ENCODE results near the gene SPSB2.
"Not testable (repeated sequence)": the region's sequence is repeated elsewhere in the genome, so short reads cannot be mapped to it uniquely, and the experiment has no call there.

Gene SPSB2

DNA sequence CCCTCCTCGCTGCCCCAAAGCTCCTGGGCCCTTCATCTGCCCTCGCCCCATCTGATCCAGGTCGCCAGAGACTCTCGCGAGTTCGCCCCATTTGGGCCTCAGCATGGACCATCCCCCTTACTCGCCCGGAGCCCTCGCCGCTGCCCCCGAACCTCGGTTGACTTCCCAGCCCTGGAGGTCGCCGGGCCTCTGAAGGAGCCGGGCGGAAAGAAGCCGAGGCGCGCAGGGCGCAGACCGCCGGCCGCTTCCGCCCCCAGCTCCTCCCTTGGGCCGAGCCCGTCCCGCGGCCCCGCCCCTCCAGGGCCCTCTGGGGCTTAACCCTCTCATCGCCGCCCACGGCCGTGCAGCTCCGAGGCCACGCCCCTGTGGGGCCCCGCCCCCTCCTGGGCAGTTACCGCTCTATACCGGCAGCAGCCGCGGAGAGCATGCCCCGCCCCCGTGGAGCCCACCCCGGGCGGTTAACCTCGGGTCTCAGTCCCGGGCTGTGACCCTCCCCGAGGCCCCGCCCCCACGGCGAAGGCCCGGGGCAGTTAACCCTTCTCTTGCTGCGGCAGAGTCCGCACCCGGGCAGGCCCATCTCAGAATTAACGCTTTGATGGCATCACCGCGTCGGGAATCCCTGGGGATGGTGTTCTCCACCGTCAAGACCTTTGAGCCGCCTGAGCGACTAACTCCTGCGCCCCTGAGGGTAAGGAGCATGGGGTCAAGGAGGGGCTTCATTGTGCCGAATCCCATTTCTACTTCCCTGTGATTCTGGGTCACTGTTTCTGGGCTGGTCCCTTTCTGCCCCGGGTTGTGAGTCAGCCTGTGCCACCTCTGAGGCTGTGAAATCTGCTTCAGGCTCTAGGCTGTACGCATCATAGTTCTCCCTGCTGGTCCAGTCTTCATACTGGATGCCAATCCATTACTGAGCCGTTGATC, at the start of gene SPSB2:
TSS of gene SPSB2 (minus strand) at position 210 of the 921 bp plus-strand sequence. CDS start 402 bp downstream, outside the sequence.
- intact Hi-C loops (cut with DNase I): loop anchor here (2.0 kb wide), 1 partner anchor 17 kb away; no protein-coding TSS in a partner anchor
- peak; percentile 85 to 98 (median 96) for DNase-seq

DNA sequence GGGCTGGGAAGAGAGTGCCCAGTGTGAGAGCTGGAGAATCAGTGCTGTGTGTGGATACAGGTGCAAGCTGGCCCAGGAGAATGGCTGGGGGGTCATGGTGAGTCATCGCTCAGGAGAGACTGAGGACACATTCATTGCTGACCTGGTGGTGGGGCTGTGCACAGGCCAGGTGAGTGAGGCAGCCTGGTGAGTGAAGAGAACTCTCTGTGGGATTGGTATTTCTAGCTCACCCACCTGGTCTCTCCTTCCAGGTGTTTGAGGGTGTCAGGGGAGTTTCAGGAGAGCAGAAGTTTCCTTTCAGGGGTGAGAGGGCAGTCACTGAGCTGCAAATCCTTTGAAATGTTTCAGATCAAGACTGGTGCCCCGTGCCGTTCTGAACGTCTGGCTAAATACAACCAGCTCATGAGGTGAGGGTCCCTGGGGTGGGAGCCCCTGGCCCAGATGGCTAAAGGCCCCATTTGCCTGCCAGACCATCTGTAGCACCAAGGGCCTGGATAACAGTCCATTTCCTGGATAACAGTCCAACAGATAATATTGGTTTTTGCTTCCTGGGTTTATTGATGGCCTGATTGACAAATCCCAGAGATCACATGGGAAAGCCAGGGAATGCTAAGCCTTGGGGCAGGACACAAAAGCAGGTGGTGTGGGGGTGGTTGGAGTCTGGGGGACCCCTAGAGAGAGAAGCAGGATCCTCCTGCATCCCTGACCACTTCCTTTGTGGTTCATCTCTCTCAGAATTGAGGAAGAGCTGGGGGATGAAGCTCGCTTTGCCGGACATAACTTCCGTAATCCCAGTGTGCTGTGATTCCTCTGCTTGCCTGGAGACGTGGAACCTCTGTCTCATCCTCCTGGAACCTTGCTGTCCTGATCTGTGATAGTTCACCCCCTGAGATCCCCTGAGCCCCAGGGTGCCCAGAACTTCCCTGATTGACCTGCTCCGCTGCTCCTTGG, 49.2 kb upstream of the SPSB2 start:
- no peak for DNase-seq
- intact Hi-C loops (cut with DNase I): no loop called here

DNA sequence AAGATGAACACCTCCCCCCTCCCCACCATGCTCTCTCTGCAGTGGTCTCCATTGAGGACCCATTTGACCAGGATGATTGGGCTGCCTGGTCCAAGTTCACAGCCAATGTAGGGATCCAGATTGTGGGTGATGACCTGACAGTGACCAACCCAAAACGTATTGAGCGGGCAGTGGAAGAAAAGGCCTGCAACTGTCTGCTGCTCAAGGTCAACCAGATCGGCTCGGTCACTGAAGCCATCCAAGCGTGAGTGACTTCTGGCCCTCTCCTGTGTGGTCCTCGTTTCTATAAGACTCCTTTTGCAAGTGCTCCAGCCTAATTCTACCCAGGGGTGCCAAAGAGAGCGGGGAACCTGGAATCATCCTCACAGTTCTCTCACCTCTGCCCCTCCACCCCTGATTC, 48.4 kb upstream of the SPSB2 start:
- intact Hi-C loops (cut with DNase I): no loop called here
- DNase-seq: peak in 1 of 42 donors; percentile 2

DNA sequence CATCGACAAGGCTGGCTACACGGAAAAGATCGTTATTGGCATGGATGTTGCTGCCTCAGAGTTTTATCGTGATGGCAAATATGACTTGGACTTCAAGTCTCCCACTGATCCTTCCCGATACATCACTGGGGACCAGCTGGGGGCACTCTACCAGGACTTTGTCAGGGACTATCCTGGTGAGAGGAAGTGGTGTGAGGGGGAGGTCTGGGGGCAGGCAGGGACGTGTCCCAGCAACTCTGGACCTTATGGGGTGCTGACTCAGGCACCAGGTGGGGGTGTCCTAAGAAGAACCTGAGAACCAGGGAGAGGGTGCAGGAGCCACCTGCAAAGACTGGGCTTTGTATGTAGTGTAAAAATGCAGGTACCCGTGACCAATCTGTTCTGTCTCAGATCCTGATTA, 46.5 kb upstream of the SPSB2 start:
- intact Hi-C loops (cut with DNase I): no loop called here
- DNase-seq: peak in 2 of 42 donors; percentile 10 to 18

DNA sequence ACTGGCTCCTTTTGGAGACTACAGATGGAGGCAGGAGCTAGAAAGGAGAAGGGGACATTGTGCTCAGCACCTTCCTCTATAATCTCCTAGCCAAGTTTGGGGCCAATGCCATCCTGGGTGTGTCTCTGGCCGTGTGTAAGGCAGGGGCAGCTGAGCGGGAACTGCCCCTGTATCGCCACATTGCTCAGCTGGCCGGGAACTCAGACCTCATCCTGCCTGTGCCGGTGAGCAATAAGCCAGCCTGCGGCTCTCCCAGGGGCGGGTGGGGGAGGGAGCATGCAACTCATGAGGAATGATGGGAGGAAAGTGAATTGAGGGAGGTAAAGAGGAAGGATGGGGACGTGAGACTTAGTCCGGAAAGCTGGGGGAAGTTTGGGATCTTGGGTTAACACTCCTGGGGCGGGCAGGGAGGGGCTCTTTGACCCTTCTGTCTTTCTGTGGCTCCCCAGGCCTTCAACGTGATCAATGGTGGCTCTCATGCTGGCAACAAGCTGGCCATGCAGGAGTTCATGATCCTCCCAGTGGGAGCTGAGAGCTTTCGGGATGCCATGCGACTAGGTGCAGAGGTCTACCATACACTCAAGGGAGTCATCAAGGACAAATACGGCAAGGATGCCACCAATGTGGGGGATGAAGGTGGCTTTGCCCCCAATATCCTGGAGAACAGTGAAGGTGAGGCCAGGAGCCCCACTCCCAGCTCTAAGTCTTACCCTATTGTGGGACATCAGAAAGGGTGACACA, 44.6 kb upstream of the SPSB2 start:
- intact Hi-C loops (cut with DNase I): no loop called here
- DNase-seq: peak in 1 of 42 donors; percentile 7

- DNase-seq: peak in 1 of 42 donors; percentile 9
- intact Hi-C loops (cut with DNase I): no loop called here
Measured at GRCh38 chr12:6916426-6917200, 43.5 kb upstream of the SPSB2 start.

- intact Hi-C loops (cut with DNase I): no loop called here
Measured at GRCh38 chr12:6915789-6916285, 42.7 kb upstream of the SPSB2 start.

DNA sequence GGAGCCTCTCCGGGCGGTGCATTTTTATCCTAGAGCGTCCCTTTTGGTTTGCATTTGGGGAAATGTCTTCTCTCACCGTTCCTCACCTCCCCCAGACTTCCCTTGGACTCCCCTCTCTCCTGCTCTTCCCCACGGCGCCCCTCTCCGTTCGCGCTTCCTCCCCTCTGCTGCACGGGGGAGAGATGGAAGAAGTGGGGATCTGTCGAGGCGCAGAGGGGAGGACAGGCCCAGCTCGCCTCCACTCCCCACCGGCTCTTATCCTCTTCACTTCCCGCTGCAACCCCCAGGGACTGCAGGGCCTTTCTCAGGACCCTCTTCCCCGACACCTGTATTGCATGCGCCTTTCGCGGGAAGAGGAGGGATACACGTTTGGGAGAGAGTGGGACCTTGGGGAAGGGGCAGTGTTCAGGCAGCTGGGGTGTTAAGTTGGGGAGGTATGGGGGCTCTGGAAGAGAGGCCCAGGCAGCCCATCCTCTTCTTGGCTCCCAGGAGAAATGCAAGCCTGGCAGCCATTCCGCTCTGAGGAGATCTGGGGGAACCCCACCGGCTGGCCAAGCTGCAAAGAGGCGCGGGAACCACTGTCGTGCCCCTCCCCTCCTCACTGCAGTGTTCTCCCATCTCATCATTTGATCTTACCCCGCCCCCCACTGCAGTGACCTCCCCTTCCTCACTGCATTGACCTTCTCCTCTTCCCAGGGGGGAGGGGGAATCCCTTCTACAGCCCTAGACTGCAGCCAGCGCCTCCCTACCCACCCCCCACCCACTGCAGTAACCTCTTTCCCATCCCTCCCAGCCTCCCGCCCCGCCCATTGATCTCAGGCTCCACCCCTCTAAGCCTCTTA, 42.1 kb upstream of the SPSB2 start:
- intact Hi-C loops (cut with DNase I): no loop called here
- DNase-seq: peak in 9 of 42 donors; percentile 25 to 73 (median 50)

More at GRCh38 chr12:6915789-6916285, 42.7 kb upstream of the SPSB2 start:
- DNase-seq: peak in 1 of 42 donors; percentile 20

DNA sequence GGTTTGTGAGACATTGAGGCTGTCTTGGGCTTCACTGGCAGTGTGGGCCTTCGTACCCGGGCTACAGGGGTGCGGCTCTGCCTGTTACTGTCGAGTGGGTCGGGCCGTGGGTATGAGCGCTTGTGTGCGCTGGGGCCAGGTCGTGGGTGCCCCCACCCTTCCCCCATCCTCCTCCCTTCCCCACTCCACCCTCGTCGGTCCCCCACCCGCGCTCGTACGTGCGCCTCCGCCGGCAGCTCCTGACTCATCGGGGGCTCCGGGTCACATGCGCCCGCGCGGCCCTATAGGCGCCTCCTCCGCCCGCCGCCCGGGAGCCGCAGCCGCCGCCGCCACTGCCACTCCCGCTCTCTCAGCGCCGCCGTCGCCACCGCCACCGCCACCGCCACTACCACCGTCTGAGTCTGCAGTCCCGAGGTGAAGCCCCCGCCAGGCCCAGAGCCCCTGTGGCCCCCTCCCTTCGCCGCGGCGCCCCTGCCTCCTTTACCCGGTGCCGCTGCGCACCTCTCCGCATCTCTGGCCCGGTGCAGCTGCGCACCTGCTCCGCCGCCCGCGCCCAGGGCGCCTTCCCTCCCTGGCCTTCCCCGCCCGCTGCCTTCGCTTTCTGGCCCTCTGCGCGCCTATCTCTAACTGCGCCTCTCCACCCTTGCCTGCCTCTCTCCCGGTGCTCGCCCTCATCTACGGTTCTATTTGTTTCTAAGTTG, 41.3 kb upstream of the SPSB2 start, which contains the start of gene ENO2:
TSS of gene ENO2 (plus strand) at position 335 of the 701 bp plus-strand sequence. CDS start 1,253 bp downstream, outside the sequence.
- intact Hi-C loops (cut with DNase I): no loop called here
- DNase-seq: peak; percentile 73 to 97 (median 91)

DNA sequence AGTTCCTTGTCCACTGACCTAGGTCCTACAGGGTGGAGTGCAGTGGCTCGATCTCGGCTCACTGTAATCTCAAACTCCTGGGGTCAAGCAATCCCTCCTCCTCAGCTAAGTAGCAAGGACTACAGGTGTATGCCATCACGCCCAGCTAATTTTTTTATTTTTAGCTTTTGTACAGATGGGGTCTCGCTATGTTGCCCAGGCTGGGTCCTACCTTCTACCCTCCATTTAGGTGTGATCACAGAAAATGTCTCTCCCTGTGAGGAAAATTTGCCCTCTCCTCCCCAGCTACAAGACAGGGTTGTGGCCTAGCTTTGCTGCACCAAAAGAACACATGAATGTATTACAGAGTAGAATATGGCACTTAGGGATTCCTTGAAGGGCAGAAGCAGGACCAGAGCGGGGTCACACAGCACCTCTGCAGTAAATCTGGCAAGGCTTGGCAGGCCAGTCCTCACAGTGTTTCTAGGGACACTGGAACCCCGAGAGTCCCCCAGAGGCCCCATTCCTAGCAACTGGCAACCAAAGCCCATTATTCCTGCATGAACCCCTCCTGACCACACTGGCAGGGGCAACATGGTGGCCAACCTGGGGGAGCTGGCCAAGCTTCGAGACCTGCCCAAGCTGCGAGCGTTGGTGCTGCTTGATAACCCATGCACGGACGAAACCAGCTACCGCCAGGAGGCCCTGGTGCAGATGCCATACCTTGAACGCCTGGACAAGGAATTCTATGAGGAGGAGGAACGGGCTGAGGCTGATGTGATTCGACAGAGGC, 39.2 kb upstream of the SPSB2 start:
- DNase-seq: peak in 1 of 42 donors; percentile 20
- intact Hi-C loops (cut with DNase I): no loop called here

- intact Hi-C loops (cut with DNase I): no loop called here
- peak in 1 of 42 donors; percentile 3 for DNase-seq
Measured at GRCh38 chr12:6909421-6910145, 36.5 kb upstream of the SPSB2 start.

GRCh38 chr12:6908141-6908540, 35.0 kb upstream of the SPSB2 start:
- intact Hi-C loops (cut with DNase I): not testable (repeated sequence)
- peak in 1 of 42 donors; percentile 31 for DNase-seq

DNA sequence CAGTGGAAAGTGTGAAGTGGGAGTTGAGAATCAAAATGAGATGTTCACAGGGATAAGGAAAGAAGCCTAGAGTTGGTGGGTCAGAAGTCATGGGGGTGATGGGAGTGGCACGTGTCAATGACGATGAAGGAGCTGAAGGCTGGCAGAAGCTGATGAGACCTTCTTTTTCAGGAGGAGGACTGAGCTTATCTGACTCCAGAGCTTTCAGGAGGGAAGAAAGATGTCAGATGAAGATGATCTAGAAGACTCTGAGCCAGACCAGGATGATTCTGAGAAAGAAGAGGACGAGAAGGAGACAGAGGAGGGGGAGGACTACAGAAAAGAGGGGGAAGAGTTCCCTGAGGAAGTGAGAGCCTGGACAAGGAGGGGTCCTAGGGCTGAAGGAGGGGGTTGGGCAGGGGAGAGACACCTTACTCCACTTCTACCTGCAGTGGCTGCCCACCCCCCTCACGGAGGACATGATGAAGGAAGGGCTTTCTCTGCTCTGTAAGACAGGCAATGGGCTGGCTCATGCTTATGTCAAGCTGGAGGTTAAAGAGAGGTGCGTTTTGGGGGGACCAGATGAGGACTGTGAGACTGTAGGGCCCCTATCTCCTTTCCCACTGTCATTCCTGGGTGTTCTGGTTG, 32.4 kb upstream of the SPSB2 start:
- DNase-seq: no peak
- intact Hi-C loops (cut with DNase I): no loop called here
